EL (cell line): Measurements from ENCODE around the gene AMBP.
A peak's percentile ranks its signal among the peaks of the same experiment; 100 is the strongest.
"Not testable (repeated sequence)": the region's sequence is repeated elsewhere in the genome, so short reads cannot be mapped to it uniquely, and the experiment has no call there.

Experiments
- DNase-seq: peaks from one replicate; pipeline ENCODE4 v3.0.0-alpha.2; 2016

Gene AMBP

DNA sequence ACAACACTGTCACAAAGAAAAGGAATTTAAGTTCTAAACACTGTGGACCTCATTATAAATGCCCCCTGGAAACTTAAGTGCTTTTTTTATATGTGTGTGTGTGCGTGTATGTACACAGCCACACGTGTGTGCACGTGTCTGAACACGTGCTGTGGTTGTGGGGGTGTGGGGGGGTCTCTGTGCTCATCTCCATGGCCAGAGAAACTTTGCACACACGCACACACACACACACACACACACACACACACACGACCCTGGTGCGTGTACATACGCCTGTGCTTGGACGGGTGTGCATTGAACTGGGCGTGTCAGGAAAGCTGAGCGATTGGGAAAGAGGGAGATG, 27.9 kb downstream of the AMBP start:
- no peak for DNase-seq

DNA sequence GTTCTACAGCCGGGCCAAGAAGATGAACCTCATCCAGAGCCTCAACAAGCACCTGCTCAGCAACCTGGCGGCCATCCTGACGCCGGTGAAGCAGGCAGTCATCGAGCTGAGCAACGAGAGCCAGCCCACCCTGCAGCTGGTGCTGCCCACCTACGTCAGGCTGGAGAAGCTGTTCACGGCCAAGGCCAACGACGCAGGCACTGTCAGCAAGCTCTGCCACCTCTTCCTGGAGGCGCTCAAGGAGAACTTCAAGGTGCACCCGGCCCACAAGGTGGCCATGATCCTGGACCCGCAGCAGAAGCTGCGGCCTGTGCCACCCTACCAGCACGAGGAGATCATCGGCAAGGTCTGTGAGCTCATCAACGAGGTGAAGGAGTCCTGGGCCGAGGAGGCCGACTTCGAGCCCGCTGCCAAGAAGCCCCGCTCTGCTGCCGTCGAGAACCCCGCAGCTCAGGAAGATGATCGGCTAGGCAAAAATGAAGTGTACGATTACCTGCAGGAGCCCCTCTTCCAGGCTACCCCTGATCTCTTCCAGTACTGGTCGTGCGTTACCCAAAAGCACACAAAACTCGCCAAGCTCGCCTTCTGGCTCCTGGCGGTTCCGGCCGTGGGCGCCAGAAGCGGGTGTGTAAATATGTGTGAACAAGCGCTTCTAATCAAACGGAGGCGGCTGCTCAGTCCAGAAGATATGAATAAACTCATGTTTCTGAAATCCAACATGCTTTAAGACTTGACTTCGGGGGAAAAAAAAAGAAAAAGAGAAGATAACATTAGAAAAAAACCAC, 28.5 kb downstream of the AMBP start:
- DNase-seq = no peak

DNA sequence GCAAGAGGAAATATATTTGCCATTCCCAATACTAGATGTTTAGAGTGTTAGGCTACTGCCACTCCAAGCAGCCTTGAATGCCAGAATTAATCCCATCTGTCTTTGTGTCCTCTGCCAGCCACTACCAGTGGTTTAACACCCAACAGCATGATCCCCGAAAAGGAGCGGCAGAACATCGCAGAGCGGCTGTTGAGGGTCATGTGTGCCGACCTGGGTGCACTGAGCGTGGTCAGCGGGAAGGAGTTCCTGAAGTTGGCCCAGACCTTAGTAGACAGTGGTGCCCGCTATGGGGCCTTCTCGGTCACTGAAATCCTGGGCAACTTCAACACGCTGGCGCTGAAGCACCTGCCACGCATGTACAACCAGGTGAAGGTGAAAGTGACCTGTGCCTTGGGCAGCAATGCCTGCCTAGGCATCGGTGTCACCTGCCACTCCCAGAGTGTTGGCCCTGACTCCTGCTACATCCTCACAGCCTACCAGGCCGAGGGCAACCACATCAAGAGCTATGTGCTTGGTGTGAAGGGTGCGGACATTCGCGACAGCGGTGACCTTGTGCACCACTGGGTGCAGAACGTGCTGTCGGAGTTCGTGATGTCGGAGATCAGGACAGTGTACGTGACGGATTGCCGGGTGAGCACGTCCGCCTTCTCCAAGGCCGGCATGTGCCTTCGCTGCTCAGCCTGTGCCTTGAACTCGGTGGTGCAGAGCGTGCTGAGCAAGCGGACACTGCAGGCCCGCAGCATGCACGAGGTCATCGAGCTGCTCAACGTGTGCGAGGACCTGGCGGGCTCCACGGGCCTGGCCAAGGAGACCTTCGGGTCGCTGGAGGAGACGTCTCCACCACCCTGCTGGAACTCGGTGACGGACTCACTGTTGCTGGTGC, 29.3 kb downstream of the AMBP start:
- no peak for DNase-seq

DNA sequence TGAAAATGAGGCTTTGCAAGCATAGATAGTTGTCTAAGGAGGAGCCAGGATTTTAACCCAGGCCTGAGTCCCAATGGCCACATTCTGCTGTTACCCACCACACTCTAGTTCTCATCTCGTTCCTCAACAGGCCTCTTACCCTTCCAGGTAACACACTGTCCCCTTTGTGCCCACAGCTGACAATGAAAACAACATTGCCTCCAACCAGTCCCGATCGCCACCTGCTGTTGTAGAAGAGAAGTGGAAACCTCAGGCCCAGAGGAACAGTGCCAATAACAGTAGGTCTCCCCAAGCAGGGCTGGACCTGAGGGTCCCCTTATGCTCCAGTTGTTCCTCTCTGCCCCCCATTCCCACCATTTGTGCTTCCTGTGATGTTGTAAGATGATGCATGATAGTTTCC, 30.4 kb downstream of the AMBP start:
- peak; percentile 8 for DNase-seq

DNA sequence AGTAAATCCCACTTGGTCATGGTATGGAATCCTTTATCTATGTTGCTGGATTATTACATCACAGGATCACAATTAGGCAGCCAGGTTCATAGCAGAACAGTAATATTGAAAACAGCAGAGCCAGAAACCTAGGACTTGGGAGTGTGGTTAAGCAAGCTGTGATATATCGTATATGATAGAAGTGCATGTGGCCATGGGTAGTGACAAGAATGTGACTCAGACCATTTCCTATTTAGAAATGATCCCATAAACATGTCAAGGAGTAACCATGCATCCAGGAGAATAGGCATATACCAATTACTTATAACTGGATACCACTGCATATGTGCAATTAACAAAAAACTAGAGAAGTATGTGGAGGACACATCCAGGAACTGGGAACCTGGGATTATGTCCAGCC, 31.2 kb downstream of the AMBP start:
- DNase-seq = no peak

DNA sequence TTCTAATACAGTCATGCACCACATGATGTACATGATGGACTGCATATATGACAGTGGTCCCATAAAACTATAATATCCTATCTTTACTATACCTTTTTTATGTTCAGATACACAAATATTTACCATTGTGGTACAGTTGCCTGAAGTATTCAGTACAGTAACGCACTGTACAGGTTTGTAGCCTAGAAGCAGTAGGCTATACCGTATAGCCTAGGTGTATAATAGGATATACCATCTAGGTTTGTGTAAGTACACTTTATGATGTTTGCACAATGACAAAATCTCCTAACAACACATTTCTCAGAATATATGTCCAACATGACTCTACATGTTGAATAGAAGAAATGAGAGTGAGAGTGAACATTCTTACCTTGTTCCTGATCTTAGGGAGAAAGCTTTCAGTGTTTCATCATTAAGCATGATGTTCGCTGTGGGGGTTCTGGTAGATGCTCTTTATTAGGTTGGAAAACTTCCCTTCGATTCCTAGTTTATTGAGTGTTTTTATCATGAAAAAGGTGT, 31.8 kb downstream of the AMBP start:
- DNase-seq = no peak

DNA sequence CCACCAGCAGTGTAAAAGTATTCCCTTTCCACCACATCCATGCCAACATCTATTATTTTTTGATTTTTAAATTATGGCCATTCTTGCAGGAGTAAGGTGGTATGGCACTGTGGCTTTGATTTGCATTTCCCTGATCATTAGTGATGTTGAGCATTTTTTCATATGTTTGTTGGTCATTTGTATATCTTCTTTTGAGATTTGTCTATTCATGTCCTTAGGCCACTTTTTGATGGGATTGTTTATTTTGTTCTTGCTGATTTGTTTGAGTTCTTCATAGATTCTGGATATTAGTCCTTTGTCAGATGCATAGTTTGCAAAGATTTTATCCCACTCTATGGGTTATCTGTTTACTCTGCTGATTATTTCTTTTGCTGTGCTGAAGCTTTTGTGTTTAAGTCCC, 34.4 kb downstream of the AMBP start:
- DNase-seq = not testable (repeated sequence)

DNA sequence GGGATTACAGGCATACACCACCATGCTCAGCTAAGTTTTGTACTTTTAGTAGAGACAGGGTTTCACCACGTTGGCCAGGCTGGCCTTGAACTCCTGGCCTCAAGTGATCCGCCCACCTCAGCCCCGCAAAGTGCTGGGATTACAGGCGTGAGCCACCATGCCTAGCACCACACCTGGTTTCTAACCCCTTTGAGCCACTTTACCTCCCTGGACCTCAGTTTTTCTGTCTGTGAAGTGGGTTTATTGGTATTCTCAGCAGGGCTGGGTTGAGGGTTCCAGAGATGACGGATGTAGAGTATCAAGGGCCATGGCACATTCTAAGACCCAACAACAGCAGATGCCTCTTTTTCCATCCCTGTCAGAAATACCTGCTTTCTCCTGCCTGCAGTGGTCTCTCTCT, 38.6 kb downstream of the AMBP start:
- no peak for DNase-seq

DNA sequence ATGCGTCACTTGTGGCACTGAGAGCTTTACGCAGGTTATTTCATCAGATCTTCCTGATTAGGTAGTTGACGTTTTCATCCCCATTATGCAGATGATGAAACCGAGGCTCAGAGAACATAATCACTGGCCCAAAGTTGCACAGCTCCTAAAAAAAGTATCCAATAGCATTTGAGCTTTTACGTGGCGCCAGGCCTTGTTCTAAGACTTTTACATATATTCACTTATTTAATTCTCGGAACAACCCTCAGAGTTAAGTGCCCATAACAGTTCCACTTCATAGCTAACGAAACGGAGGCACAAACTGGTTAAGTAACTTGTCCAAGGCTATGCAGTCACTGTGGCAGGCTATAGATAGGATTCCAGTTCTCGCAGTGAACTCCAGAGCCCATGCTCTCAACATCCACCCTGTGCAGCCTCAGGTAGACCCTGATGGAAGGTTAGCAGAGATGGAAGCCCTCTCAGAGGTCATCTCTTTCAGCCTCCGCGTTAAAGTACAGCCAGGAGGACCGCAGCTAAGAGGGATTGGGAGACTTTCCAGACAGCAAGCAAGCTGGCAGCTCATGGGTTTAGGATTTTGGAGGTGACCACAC, 39.3 kb downstream of the AMBP start:
- no peak for DNase-seq

DNA sequence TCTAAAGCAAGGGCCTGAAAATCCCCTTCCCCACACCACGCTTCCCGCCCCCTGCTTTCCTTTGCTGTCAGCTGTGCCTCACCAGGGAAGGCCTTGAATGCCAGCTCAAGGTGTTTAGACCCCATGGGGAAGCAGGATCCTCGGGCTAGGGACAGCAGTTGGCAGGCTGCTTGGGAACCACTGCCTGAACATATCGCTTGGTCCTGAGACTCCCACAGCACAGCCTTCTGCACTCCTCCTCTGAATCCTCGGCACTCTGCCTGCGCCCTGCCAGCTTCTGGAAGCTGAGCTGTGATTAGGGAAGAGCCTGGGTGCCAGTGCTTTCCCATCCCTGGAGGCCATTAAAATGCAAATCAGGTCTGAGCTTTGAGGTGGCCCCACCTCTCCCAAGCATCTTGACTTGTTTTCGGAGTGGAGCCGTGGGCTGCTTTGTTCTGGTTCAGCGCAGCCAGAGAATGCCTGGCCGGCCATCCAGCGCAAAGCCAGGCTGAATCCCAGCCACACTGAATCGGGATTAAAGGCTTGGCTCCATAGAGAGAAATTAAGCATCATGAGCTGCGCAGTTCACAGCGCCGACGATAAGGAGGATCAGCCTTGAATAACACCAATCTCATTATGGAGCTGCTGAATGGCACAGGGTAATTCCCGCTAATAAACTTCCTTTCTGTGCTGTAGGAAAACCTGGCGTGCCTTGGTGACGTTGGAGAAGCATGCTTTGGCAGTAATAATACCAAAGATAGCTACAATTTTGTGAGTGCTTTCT, 40.0 kb downstream of the AMBP start:
- no peak for DNase-seq

DNA sequence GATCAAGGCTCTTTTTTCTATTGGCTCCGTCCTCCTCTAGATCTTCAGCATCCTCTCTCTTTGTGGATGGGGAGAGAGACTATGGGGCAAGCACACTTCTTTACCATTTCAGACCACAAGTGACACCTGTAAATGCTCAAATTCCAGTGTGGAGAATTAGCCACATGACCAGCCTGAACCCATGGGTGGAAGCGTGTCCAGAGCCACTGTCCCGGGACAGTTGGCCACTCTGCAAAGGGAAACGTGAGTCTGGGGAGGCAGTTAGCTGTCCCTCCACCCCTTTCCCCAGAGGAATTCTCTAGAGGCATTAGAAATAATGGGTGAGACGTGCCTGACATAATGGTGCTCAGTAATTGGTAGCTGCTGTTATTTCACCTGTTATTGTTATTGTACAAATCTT, 40.9 kb downstream of the AMBP start:
- no peak for DNase-seq

DNA sequence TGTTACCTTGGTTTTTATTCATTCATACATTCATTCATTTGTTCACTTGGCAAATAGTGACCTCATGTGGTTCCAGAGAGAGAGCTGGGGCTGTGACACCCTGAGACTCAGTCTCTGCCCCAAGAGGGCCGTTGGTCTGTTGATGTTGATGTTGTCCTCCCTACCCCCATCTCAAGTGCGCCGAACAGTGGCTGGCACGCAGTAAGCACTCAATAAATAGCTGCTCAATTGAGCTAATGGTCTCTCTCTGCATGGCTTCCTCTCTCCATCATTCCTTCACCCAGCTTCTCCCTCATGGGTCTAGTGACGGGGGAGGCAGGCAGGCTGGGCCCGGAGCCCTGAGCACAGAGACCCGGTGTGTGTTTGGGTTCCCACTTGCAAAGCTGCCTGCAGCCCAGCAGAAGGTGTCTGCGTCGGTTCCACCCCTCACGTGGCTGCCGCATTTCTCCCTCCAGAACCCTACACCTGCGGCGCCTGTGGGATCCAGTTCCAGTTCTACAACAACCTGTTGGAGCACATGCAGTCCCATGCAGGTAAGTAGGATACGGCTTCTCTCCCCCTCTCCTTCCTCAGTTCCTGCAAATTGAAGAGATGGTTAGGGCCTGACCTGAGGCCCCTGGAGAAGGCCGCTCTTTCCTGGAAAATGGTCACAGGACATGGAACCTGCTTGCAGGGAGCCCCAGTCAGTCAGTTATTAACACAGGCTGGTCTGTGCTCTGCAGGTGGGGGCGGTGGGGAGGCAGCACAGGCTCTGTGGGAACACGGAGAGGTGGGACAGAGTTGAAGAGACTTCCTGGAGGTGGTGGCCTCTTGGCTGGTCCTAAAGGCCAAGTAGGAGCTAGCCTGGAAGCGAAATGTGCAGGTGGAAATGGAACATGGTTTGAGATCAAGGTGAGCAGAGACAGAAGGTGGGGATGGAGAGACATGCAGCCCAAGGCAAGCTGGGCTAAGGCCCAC, 42.0 kb downstream of the AMBP start:
- DNase-seq = no peak

DNA sequence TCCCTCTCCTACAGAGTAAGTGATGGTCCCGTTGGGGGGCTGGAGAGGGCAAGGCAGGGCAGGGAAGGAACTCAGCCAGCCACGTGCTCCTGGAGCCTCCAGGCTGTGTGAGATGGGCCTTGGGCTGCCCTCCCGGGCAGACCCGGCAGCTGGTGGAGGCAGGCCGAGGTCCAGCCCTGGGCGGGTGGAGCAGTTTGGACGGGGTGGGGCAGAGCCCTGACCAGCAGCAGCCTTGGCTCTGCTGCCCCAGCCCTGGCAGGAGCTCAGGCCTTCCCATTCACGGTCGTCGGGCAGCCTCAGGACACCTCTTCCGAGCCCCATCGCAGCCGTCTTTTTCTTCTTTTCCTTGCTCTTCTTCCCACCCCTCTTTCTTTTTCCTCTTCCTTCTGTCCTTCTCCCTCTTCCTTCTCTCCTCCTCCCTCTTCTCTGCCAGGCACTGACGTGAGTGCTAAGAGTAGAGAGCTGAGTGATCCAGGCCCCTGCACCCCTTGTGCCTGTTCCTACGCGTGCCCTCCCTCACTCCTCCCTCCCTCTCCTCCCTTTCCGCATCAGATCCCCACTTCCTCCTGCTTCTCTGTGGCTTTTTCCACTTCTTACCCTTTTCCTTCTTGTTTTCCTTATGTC, 42.8 kb downstream of the AMBP start:
- DNase-seq = no peak

DNA sequence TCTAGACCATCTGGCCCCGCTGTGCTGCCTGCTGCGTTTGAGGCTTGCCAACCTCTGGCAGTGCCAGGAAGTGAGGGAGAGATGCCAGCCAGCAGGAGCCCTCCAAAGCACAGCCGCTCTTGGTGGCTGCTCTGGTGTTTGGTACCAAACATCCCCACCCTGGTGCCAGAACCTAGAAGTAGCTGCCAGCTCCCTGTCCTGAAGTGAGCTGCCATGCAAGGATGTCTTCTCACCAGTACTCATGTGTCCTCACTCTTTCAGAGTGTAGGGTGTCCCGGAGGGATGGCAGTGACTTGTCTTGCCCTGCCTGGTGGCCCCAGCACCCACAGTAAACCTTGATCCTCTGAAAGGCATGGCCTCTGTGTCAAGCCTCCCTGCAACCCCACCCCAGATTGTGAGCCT, 43.4 kb downstream of the AMBP start:
- no peak for DNase-seq

DNA sequence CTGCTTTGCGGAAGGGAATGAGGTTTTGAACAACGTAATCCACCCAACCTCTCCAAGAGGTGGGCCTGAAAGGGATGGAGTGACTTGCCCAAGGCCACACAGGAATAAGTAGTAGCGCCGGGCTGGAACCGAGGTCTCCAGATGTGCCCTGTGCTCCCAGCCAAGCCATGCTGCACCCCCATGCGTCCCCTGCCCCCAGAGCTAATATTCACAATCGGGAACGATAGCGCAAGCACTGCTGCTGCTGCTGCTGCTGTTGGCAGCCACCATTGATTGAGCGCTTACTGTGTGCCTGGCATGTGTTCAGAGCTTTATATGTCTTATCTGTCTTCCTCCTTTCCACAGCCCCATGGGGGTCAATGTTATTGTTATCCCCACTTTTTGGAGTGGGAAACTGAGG, 43.9 kb downstream of the AMBP start:
- no peak for DNase-seq

DNA sequence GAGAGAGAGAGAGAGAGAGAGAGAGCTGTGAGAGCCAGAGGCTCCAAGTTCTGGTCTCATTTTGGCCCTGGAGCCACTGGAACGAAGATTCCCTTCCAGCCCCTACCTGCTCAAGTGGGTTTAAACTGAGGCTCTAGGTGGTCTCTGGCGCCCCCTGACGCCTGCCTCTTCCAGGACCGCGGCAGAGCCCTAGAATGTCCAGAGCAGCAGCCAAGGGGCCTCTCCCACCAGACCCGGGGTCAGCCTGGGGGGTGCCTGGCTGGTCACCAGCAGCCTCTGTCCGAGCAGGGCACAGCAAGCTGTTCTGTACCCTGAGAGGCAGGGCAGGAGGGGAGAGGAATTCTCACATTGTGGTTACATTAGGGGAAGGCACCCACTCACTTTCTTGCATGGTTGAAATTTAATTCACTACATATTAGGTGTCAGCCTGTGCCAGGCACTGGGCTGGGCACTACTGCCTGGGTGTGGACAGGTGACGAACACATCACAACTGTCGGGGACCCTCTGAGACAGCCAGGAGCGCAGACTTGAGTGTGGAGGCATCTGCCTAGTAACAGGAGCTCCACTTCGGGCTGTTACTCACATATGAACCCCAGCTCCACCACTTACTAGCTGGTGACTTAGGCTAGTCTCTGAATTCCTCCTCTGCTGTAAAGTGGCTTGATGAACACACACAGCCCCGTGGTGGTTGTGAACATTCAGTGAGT, 44.5 kb downstream of the AMBP start:
- peak; percentile 21 for DNase-seq

DNA sequence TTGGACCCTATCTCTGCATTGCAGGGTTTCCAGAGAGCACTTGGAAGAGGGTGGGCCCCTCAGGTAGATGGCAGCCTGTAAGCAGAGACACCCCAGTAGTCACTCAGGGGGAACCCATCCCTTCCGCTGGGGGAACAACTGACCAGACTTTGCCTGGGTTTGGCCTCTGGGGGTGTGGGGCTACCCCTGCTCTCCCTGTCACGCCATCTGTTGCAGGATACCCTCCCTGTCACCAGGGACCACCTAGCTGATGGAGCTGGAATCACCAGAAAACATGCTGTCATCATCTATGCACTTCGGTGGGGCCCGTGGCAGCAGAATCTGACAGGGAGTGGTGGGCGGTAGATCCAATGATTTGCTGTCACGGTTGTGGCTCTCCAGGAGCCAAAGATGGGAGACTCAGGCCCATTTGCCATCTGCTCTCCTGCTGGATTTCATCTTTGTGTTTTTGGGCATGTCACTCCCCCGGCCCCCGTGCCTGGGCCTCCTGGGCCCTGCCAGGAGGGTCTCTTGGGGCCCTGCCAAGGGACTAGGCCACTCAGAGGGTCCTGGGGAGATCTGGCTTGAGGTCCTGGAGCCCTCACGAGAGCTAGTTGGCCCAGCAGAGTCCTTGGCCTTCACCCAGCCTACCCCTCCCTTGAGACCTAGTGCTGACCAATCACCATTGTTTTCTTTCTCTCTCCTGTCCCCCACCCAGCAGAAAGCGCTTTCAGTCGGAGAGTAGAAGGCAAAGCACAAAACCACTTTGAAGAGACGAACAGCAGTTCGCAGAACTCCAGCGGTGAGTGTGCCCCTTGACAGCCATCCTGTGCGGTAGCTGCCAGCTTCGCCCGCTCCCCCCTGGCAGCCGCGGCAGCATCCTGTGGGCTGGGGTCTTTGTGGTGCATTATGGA, 45.9 kb downstream of the AMBP start:
- DNase-seq = no peak

DNA sequence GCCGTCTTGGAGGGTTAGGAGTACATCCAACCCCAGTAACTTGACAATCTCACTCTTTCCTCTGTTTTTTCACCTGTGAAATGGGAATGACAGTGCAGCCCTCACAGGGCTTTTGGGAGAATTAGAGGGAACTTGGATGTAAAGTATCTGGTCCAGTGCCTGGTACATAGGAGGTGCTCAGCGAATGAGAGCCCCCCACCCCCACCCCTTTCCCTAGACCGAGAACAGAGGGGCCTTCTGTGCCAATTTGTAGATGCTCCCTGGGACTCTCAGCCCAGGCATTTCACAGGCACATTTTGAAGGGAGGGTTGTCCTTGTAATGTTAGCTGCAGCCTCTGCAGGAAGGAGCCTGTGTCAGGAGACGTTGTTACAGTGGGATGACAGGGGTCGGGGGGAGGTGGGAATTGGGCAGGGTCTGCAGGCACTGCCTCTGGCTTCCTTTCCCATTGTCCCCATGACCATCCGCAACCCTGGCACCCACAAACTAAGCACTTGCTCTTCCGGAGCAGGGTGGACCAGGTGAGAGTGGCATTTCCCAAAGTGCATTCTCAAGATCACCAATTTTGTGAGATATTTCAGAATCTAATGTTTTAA, 47.0 kb downstream of the AMBP start:
- DNase-seq = no peak

DNA sequence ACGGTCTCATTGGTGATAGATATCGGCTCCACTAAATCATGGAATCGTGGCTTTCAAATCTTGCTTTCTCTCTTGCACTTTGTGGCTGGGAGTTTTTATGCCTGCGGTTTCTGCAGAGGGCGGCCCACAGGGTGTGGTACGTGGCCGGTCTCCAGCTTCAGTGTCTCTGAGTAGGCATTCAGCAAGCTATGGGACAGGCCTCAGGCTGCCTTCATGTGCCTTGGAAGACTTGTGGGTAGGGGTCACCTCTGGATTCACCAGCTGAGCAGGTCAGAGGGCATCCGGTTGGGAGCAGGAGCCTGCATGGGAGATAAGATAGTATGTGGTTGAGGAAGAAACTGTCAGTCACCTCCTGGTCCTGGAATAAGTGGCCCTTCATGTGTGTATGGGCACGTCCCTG, 47.7 kb downstream of the AMBP start:
- no peak for DNase-seq
